SU-DHL-6 (cell line): ENCODE results near the gene FRY.

Experiments used
- CTCF ChIP-seq: fragments of 200-600 bp; sonication (generic); IDR thresholded peaks from one replicate; pipeline ENCODE4 v1.5.1; 2017; ENCODE audit warnings: antibody characterized with exemption, mild to moderate bottlenecking, low read length, moderate library complexity; ENCODE audit not compliant: insufficient read depth, poor library complexity, severe bottlenecking
- EZH2phosphoT487 ChIP-seq: fragments of 200-600 bp; sonication (generic), shearing (Covaris generic); conservative IDR thresholded peaks from 2 replicates; pipeline ENCODE4 v1.6.1; 2018; ENCODE audit warnings: mild to moderate bottlenecking, antibody characterized with exemption, low read length, moderate library complexity, mixed read lengths

- TF ChIP-seq CTCF = no peak
- TF ChIP-seq EZH2phosphoT487 = no peak
Observed at GRCh38 chr13:32264407-32264806, 232.8 kb downstream of the FRY start.
